ENCODE results near the gene ASIC4.

- TF ChIP-seq EZH2phosphoT487 (IDR thresholded peaks at IDR 0.05; ENCODE audit: borderline replicate concordance, low read length): no peak
- TF ChIP-seq CTCF (conservative IDR thresholded peaks at IDR 0.05; ENCODE audit: low read depth, low read length): no peak
- TF ChIP-seq EZH2 (IDR thresholded peaks at IDR 0.05; ENCODE audit: low read length, unreplicated experiment): no peak
Observed at GRCh38 chr2:219473511-219473910, 40.8 kb upstream of the ASIC4 start.

Data from PC-3 (cell line).